ENCODE results near the gene TARDBP.
"Not testable (repeated sequence)": the region's sequence is repeated elsewhere in the genome, so short reads cannot be mapped to it uniquely, and the experiment has no call there.

Gene TARDBP

DNA sequence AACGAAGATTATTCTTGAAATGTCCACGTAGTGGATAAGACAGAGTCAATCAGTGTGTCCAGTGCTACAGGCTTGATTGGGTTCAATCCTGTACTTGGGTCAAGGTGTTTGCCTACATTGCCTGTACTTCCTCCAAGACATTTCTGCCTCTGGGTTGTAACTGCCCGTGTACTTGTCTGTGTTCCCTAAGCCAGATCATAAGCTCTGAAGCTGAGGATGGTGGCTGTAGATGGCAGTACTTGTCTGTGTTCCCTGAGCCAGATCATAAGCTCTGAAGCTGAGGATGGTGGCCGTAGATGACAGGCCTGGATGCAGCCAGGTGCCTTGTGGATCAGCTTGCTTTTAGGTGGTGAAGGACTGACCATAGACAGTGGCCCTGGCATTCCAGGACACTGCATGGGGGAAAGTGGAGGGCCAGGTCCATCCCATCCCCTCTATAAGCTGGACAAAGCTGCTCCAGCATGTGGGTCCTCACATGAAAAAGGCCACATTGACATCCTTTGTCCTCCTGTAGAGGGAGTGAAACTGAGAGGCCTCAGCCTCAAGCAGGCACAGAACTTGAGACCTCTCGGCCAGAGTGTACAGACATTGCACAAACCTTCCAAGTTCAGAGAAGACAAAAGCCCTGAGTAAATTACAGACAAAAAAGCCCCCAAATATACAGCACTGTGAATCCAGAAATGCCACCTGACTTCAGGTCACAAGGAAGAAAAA is 49.4 kb downstream of the TARDBP start:
- DNase-seq = no peak

DNA sequence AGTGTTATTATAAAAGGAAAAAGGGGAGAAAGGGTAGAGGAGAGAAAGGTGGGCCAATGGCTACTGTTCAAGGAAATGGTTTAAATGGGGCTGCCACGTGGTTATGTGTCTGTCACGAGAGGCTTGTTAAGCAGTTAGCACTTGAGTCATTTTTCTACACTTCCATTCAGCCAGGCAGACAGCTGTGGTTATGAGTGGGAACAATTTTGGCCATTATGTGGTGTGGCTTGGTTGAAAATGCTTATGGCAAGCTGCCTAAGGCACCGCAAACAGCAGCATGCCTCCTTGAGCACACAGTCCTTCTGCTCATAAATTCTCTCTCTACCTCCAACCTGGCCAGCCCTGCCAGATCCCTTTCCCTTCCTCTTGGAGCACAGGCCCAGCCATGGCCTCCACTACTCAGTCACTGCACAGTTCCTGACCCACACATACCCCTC is 50.5 kb downstream of the TARDBP start:
- no peak for DNase-seq

DNA sequence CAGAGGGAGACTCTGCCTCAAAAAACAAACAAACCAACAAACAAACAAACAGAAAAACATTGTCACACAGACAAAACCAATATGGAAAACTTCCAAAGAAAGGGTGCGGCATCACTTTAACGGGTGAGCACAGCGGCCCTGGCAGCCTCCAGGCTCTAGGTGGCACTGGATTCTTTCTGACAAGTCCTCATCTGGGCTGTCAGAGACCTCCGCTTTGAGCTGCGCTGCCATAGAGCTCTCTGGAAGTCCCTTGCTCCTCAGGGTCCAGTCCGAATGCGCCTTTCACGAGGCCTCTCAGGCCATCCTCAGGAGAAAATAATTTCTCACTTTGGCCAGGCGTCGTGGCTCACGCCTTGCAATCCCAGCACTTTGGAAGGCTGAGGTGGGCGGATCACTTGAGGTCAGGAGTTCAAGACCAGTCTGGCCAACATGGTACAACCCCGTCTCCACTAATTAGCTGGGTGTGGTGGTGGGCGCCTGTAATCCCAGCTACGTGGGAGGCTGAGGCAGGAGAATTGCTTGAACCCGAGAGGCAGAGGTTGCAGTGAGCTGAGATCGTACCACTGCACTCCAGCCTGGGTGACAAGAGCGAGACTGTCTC is 51.6 kb downstream of the TARDBP start:
- DNase-seq = not testable (repeated sequence)

DNA sequence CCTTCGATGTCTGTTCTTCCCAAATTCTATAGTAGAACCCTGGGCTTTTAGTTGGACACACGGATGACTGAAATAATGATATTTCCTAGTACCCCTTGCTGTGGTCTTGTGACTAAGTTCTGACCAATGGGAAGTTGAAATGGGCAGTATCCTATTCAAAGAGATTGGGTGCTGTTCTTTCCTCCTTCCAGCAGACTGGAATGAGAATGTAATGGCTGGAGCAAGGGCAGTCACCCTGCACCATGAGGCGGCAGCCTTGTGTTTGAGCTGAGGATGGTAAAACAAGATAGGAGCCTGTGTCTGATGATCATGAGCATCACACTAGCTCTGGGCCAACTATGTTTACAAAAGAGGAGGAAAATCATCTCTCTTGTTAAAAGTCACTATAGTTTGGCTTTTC is 52.5 kb downstream of the TARDBP start:
- no peak for DNase-seq

DNA sequence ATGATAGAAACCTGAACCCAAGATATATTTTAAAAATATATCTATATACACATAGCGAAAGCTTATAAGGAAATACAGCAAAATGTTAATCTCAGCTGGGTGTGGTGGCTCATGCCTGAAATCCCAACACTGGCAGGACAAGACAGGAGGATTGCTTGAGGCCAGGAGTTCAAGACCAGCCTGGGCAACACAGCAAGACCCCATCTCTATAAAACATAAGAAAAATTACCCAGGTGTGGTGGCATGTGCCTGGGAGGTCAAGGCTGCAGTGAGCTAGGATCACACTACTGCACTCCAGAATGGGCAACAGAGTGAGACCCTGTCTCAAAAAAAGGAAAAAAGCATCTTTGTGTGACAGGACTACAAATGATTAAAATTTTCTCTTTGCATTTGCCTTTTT is 53.3 kb downstream of the TARDBP start:
- no peak for DNase-seq

DNA sequence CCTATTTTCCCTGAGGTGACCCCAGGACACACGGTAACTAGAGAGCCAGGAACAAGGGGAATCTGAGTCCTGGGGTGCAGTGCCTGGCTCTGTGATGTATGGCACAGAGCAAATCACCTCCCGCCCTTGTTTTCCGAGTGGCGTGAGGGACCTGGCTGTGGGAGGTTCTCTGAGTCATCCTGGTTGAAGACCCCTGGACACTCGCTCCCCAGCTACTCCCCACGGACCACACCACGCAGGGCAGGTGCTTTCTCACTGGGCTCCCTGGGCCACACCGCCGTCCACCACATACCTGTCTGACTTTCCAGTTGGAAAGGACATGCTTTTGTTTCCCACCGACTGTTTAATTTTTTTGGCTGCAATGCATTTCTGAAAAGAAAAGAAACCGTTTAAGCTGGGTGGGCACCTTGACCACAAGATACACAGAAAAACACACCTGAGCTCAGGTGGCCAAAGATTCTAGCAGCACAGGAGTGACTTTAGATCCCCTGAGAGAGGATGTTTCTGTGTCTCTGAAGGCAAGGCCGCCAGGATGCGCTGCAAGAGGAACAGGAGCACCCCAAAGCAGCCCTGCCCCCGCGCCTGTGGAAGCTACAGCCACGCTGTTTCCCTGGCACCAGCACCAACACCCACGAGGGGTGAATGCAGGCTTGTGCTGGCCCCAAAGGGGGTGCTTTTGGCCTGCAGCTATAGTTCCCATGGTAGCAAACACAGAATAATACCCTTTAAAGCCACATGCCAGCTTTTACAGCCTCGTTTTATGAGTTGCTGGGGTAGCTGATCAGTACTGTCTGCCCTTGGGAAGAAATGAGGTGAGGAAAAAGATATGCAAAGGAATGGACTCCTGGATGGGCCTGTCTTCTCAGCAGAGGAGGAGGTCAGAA is 55.5 kb downstream of the TARDBP start:
- no peak for DNase-seq

DNA sequence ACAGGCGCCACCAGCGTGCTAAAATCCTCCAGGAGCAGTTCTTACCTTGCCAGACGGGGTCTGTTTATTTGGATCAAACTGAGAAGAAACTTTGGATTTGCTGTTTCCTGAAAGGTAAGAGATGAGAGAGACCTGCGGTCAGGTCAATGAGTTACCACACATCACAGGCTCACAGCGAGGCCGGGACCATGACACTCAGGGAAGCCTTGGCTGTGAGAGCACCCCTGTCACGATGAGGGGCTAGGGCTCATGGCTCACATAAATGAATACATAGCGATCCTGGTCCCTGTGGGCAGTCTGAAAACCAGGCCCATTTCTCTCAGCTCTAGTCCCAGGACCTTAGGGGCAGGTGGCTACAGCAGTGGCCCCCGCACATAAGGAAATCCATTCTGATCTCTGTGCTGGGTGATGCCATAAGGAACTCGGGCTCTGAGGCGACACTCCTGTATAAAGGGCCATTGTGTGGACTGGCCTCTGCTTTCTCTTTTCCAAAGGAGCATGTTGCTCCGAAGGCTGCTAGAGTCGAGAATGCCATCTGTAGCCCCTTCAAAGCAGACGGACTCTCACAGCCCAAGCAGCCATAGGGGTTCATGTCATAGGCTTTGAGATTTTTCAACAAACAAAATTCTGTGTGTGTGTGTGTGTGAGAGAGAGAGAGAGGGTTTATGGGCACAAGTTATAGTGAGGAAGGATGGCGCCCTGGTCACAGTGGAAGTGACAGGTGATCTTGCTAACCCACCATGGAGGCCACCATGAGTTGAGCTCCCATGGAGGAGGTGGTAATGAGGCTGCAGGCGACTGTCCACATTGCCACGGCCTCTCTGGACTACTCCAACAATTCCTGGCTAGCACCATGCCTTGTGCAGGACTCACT is 56.4 kb downstream of the TARDBP start:
- DNase-seq = no peak

DNA sequence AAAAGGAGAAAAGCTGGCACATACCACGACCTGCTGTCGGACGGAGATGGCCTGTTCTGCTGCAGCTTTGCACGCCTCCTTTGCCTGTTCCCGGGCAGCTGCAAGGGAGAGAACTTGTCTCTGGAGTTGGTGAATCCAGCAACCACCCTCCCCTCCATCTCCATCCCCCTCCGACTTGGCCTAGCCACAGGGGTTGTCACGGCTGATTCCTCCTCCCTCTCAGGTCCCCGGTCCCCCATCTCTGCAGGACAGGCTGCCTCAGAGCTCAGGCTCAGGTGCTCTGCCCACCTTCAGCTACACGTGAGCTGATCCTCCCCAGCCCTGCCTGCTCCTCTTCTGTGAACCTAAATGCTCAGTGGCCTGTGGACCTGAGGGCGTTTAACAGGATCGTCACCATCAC is 58.4 kb downstream of the TARDBP start:
- DNase-seq = no peak

DNA sequence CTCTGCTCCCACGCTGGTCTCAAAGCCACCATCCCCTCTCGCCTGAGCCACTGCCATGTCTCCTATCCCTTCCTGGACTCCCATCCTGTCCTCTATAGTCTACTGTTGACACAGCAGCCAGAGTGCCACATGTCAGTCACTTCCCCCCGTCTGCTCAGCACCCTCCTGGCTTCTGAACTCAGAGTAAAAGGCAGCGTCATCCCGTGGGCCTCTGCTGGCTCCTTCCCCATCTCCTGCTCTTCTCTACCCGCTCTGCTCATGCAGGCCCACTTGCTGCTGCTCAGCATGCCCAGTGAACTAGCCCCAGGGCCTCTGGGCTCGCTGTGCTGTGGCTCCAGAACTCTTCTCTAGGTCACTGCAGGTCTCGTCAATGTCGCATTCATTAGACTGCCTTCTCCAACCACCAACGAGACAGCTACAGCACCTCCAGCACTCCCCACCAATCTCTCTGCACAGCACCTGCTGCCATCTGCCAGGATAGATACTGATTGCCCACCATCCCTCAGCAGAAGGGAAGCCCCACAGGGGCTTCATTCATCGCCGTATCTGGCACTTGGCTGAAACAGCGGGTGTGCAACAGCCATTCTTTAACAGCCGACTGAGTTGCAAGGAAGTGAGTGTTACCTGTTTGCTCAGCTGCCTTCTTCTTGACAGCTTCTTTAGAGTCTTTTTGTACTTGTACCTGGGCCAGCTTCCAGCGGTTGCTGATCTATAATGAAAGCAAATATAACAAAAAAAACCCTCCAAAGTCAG is 59.2 kb downstream of the TARDBP start:
- DNase-seq = no peak

DNA sequence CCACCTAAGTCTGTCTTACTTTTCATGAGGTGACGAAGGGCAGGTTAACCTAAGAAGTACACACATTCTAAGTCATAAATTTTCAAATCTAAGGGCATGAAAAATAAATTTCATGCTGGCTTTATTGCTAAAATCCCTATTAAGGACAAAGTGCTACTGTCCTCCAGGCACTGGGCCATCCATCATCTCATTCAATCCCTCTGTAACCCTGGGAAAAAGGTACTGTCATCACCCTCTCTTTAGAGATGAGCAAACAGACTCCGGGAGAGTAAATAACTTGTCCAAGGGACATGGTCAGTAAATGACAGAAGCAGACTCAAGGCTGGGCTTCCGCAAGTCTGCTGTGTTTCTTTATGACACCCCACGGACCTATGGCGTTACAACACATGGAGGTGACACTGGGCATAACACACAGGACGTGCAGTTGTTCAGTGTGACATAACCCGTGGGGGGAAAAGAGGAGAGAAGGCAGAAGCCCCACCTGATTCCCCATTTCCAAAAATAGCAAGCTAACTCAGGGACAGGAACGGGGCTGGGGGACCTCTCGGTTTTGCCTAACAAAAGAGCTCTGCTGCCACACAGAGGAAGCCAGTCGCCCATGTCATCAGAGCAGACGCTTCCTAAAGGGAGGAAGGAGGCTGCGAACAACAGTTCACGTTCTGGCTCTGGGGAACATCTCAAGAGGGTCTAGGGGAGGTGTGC is 59.9 kb downstream of the TARDBP start:
- DNase-seq = no peak

DNA sequence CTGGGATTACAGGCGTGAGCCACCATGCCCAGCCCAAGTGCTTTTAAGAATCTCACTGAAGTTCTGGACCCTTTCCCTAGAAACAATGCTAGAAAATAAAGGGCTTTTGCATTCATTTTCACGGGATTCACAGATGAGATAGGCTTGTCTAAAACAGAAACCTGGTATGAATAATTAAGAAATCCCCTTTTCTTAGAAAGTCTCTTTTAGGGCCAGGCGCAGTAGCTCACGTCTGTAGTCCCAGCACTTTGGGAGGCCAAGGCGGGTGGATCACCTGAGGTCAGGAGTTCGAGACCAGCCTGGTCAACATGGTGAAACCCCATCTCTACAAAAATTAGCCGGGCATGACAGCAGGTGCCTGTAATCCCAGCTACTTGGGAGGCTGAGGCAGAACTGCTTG is 60.9 kb downstream of the TARDBP start:
- not testable (repeated sequence) for DNase-seq

Data from CD4-positive, alpha-beta T cell treated with Interleukin-6 for 4 hours (primary cell).